Measurements from ENCODE around the gene RYR1.

RYR1 gene

GRCh38 chr19:38429055-38429810 is 4.3 kb upstream of the RYR1 start:
- TF ChIP-seq CTCF (IDR thresholded peaks at IDR 0.05; ENCODE audit: low read depth, low read length) (no peak), MYC (IDR thresholded peaks at IDR 0.05; ENCODE audit: low read depth, low read length) (no peak), MAX (IDR thresholded peaks at IDR 0.05; ENCODE audit: low read depth, low read length) (no peak), POLR2A (IDR thresholded peaks at IDR 0.05; ENCODE audit: extremely low read depth, insufficient read length) (no peak)
- H3K4me3 ChIP-seq (ENCODE audit: low read depth, low read length) = no peak overlapping the region
- DNase-seq (ENCODE audit: low read depth) = no peak

GRCh38 chr19:38429811-38430156 is 3.7 kb upstream of the RYR1 start:
- no peak for DNase-seq (ENCODE audit: low read depth)
- no peak overlapping the region for H3K4me3 ChIP-seq (ENCODE audit: low read depth, low read length)
- TF ChIP-seq MAX (IDR thresholded peaks at IDR 0.05; ENCODE audit: low read depth, low read length) = no peak
- no peak for TF ChIP-seq POLR2A (IDR thresholded peaks at IDR 0.05; ENCODE audit: extremely low read depth, insufficient read length)
- no peak for TF ChIP-seq CTCF (IDR thresholded peaks at IDR 0.05; ENCODE audit: low read depth, low read length)
- no peak for TF ChIP-seq MYC (IDR thresholded peaks at IDR 0.05; ENCODE audit: low read depth, low read length)

- no peak overlapping the region for H3K4me3 ChIP-seq (ENCODE audit: low read depth, low read length)
- DNase-seq (ENCODE audit: low read depth) = no peak
- TF ChIP-seq CTCF (IDR thresholded peaks at IDR 0.05; ENCODE audit: low read depth, low read length) (no peak), MYC (IDR thresholded peaks at IDR 0.05; ENCODE audit: low read depth, low read length) (no peak), POLR2A (IDR thresholded peaks at IDR 0.05; ENCODE audit: extremely low read depth, insufficient read length) (no peak), MAX (IDR thresholded peaks at IDR 0.05; ENCODE audit: low read depth, low read length) (no peak)
Observed at GRCh38 chr19:38430931-38431330, 2.6 kb upstream of the RYR1 start.

- TF ChIP-seq CTCF (IDR thresholded peaks at IDR 0.05; ENCODE audit: low read depth, low read length) = no peak
- TF ChIP-seq MYC (IDR thresholded peaks at IDR 0.05; ENCODE audit: low read depth, low read length) = no peak
- no peak for TF ChIP-seq MAX (IDR thresholded peaks at IDR 0.05; ENCODE audit: low read depth, low read length)
- TF ChIP-seq POLR2A (IDR thresholded peaks at IDR 0.05; ENCODE audit: extremely low read depth, insufficient read length) = no peak
- H3K4me3 ChIP-seq (ENCODE audit: low read depth, low read length) = no peak overlapping the region
- DNase-seq (ENCODE audit: low read depth) = no peak
Observed at GRCh38 chr19:38434549-38435051, 1.1 kb downstream of the RYR1 start.

- no peak for DNase-seq (ENCODE audit: low read depth)
- TF ChIP-seq CTCF (IDR thresholded peaks at IDR 0.05; ENCODE audit: low read depth, low read length) (no peak), MAX (IDR thresholded peaks at IDR 0.05; ENCODE audit: low read depth, low read length) (no peak), POLR2A (IDR thresholded peaks at IDR 0.05; ENCODE audit: extremely low read depth, insufficient read length) (no peak), MYC (IDR thresholded peaks at IDR 0.05; ENCODE audit: low read depth, low read length) (no peak)
- H3K4me3 ChIP-seq (ENCODE audit: low read depth, low read length) = no peak overlapping the region
Observed at GRCh38 chr19:38437295-38437694, 3.8 kb downstream of the RYR1 start.
